Esophagus (tissue), 2 donors: ENCODE results near the gene PDE11A. TPM values are rescaled to one million over a fixed set of nuclear protein-coding genes. Genes with fewer than 3 reads are reported as not detected.

Source experiments
- H3K27ac ChIP-seq, 2 donors: one replicate each; pipeline ENCODE4 v1.5.1; 2013; ENCODE audit warnings: low read depth in 2 of 2, mild to moderate bottlenecking in 2 of 2, inconsistent platforms in 1 of 2, low read length in 1 of 2, moderate library complexity in 1 of 2
- H3K27me3 ChIP-seq, 2 donors: one replicate each; pipeline ENCODE4 v1.6.1; 2013; ENCODE audit warnings: low read length in 2 of 2, control low read depth in 1 of 2, mild to moderate bottlenecking in 1 of 2; ENCODE audit not compliant: insufficient read depth in 2 of 2, control insufficient read depth in 1 of 2
- H3K36me3 ChIP-seq, 2 donors: one replicate each; pipeline ENCODE4 v1.6.1; 2013; ENCODE audit warnings: low read length in 1 of 2; ENCODE audit not compliant: control insufficient read depth in 2 of 2, insufficient read depth in 2 of 2
- H3K4me1 ChIP-seq, 2 donors: one replicate each; pipeline ENCODE4 v1.6.1; 2013; ENCODE audit warnings: low read length in 1 of 2; ENCODE audit not compliant: control insufficient read depth in 2 of 2, insufficient read depth in 2 of 2
- H3K4me3 ChIP-seq, 2 donors: one replicate each; pipeline ENCODE4 v1.5.1; 2013; ENCODE audit warnings: low read length in 2 of 2, mild to moderate bottlenecking in 2 of 2, low read depth in 1 of 2, moderate library complexity in 1 of 2
- H3K9me3 ChIP-seq, 2 donors: one replicate each; pipeline ENCODE4 v1.6.1; 2013; ENCODE audit warnings: mild to moderate bottlenecking in 2 of 2, low read depth in 1 of 2, low read length in 1 of 2, moderate library complexity in 1 of 2; ENCODE audit not compliant: control insufficient read depth in 2 of 2, insufficient read depth in 1 of 2
- WGBS, 2 donors: extraction: QIAGEN DNeasy Blood & Tissue Kit; methylation state at CpG; one replicate each; pipeline ENCODE4 v1.1.7; 2013; 5-methylcytosine and 5-hydroxymethylcytosine counted together
- polyA plus RNA-seq, 2 donors: library from polyadenylated mRNA; stranded (reverse); fragments of 200-250 nt; gene quantifications; one replicate each; pipeline ENCODE4 v1.2.3, GENCODE V29; 2013
- donor health status: healthy with polysubstance abuse.
- donor health status: Bipolar disorder and iron deficiency.

The PDE11A gene
- polyA plus RNA-seq, 2 donors, result not detected

DNA sequence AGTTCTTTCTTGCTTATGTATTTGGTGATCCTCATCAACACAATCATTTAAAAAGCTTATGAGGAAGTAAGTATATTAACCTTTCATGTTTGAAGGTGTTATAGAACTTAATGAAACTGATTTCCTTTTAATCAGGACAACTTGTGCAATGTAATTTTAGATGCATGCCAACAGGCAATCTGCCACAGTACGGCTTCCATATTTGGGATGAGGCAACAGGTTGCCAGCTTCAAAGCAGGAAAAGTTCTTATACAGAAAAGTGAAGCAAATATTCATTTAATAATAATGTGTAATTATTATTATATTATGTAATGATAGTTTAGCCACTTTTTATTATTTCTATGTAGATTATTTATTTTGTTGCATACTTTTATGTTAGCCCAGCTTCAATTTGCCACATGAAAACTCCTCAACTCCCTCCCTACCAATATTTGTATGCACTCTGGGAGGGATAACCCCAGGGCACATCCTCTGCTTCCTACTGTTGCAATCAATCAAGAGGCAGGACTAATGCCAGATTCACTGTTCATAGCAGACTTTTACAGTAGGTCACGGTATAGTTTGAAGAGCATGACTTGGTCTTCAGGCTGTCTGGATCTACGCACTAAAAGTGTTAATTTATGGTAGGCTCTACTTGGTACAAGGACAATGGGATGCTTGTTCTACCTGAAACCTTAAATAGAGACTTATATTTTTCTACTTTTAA is 402.8 kb downstream of the PDE11A start:
- H3K4me3 ChIP-seq, result no peak overlapping the region
- H3K27ac ChIP-seq, result no peak overlapping the region
- WGBS, 2 donors, result 45 to 61% methylated on average over 3 of the region's 3 CpGs
- no peaks in the 10 kb centered on the region for H3K9me3 ChIP-seq
- H3K36me3 ChIP-seq, result no peaks in the 10 kb centered on the region
- H3K27me3 ChIP-seq, result peaks cover 0 to 2% of the 10 kb centered on the region in 2 donors
- no peaks in the 10 kb centered on the region for H3K4me1 ChIP-seq

DNA sequence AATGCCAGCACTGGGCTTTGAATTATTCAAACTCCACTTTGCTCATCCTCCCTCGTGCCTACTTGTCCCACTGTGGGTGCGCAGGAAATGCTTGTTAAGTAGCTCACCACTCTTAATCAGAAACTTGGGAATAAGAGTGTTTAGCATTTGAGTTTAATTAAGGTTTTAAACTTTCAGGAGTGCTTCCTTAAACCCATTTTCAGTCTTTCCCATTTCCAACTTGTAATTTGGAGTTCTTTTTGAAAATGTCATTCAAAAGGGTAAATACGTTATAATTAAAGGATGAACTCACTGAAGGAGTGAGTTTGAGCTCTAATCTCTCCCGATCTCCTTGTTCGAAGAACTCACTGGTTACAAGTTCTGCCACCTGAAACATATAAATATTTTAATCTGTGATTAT is 403.4 kb downstream of the PDE11A start:
- Histone ChIP-seq H3K4me1 (no peaks in the 10 kb centered on the region), H3K9me3 (no peaks in the 10 kb centered on the region), H3K4me3 (no peak overlapping the region), H3K27me3 (peaks cover 0 to 2% of the 10 kb centered on the region in 2 donors), H3K27ac (no peak overlapping the region), H3K36me3 (no peaks in the 10 kb centered on the region)
- 87 to 91% methylated on average over 5 of the region's 5 CpGs for WGBS, 2 donors

DNA sequence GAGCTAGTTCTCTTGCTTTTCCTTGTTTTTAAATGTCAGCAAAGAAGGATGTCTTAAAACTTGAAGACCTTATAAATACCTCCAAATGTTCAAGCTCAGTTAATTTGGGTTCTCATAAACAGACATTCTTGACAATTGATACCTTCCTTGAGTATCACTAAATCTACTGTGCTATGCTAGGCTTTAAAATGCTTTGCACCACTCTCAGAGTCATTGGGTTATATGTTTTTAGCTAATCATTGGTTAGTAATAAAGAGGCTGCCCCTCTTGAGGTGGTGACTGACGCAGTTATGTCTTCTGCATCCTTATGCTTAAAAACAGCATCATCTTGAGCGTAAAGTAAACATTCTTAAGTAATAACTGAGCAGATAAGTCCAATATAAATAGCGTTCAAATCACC is 404.0 kb downstream of the PDE11A start:
- no peaks in the 10 kb centered on the region for H3K9me3 ChIP-seq
- H3K36me3 ChIP-seq, result no peaks in the 10 kb centered on the region
- 91 to 93% methylated on average over 3 of the region's 3 CpGs for WGBS, 2 donors
- no peak overlapping the region for H3K4me3 ChIP-seq
- H3K27ac ChIP-seq, result no peak overlapping the region
- peaks cover 0 to 2% of the 10 kb centered on the region in 2 donors for H3K27me3 ChIP-seq
- no peaks in the 10 kb centered on the region for H3K4me1 ChIP-seq

DNA sequence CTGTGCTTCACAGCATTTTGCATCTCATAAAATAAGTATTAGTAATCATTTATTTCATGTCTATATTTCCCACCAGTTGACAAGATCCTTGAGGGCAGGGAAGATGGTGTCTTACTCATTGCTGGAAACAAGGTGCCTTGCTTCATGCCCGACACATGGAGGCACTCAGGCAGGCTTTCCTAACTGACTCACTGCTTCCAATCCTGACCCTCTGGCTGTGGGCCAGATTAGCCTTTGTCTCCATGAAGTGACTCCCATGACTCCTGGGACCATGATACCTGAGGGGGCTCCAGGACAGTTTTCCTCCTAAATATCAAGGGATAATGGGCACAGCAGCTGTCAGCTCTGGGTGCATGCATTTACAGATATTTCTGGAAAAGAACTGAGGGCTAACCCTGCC is 405.0 kb downstream of the PDE11A start:
- no peaks in the 10 kb centered on the region for H3K9me3 ChIP-seq
- no peak overlapping the region for H3K27ac ChIP-seq
- H3K4me3 ChIP-seq, result no peak overlapping the region
- 0% methylated on average over 1 of the region's 1 CpG for WGBS, 2 donors
- H3K27me3 ChIP-seq, result peaks cover 0 to 2% of the 10 kb centered on the region in 2 donors
- H3K36me3 ChIP-seq, result no peaks in the 10 kb centered on the region
- no peaks in the 10 kb centered on the region for H3K4me1 ChIP-seq

DNA sequence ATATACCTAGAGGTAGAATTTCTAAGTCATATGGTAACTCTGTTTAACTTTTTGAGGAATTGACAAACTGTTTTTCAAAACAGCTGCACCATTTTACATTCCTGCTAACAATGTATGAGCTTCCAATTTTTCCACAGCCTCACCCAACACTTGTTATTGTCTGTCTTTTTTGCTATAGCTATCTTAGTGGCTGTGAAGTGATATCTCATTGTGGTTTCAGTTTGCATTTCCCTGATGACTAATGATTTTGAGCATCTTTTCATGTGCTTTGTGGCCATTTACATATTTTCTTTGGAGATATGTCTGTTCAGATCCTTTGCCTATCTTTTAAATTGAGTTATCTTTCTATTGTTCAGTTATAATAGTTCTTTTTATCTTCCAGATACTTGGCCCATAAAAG is 406.2 kb downstream of the PDE11A start:
- Histone ChIP-seq H3K27ac (no peak overlapping the region), H3K4me3 (no peak overlapping the region), H3K36me3 (no peaks in the 10 kb centered on the region), H3K4me1 (no peaks in the 10 kb centered on the region), H3K27me3 (peaks cover 0 to 2% of the 10 kb centered on the region in 2 donors), H3K9me3 (no peaks in the 10 kb centered on the region)

DNA sequence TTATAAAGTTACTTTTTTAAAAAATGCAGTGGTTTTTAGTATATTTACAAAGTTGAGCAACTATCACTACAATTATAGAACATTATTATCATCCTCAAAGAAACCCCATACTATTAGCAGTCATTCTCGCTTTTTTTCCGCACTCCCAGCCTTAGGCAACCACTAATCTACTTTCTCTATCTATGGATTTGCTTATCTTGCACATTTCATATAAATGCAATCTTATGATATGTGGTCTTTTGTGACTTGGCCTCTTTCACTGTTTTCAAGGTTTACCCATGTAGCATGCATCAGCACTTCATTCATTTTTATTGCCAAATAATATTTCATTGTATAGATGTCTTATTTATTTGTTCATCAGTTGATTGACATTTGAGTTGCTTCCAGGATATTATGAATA is 406.6 kb downstream of the PDE11A start:
- H3K27me3 ChIP-seq, result peaks cover 0 to 2% of the 10 kb centered on the region in 2 donors
- H3K27ac ChIP-seq, result no peak overlapping the region
- WGBS, 2 donors, result 48% methylated on average over 2 of the region's 2 CpGs
- H3K4me1 ChIP-seq, result no peaks in the 10 kb centered on the region
- H3K36me3 ChIP-seq, result no peaks in the 10 kb centered on the region
- H3K9me3 ChIP-seq, result no peaks in the 10 kb centered on the region
- H3K4me3 ChIP-seq, result no peak overlapping the region

DNA sequence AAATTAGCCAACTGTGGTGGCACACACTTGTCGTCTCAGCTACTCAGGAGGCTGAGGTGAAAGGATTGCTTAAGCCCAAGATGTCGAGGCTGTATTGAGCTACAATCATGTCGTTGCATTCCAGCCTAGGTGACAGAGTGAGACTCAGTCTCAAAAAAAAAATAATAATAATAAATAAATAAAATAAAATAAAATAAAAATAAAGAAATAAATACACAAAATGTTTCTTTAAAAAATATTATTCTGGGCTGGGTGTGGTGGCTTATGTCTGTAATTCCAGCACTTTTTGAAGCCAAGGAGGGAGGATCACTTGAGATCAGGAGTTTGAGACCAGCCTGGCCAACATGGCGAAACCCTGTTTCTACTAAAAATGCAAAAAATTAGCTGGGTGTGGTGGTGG is 407.2 kb downstream of the PDE11A start:
- H3K27ac ChIP-seq, result no peak overlapping the region
- 68 to 70% methylated on average over 4 of the region's 4 CpGs for WGBS, 2 donors
- H3K4me3 ChIP-seq, result no peak overlapping the region
- peaks cover 0 to 2% of the 10 kb centered on the region in 2 donors for H3K27me3 ChIP-seq
- H3K36me3 ChIP-seq, result no peaks in the 10 kb centered on the region
- H3K4me1 ChIP-seq, result no peaks in the 10 kb centered on the region
- no peaks in the 10 kb centered on the region for H3K9me3 ChIP-seq

DNA sequence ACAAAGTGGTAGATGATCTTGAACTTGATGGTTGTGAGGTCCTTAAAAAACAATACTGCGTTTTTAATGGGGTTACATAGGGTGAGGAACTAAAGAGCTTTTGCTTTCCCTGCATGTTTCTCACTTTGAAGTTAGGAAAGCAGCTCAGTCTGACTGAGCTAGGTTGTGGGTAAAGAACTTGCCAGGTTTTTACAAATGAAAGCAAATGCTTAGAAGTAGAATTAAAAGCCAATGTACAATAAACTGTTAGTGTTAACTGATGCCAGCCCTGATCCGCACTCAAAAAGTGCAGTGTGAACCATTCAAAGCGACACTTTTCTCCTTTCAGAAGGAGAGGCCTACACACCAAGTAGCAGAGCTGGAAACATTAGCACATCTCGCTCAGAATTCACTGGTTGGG is 409.7 kb downstream of the PDE11A start:
- Histone ChIP-seq H3K27me3 (peaks cover 0 to 2% of the 10 kb centered on the region in 2 donors), H3K4me1 (no peaks in the 10 kb centered on the region), H3K4me3 (no peak overlapping the region), H3K9me3 (no peaks in the 10 kb centered on the region), H3K27ac (no peak overlapping the region), H3K36me3 (no peaks in the 10 kb centered on the region)
- WGBS, 2 donors, result 61 to 62% methylated on average over 4 of the region's 4 CpGs

DNA sequence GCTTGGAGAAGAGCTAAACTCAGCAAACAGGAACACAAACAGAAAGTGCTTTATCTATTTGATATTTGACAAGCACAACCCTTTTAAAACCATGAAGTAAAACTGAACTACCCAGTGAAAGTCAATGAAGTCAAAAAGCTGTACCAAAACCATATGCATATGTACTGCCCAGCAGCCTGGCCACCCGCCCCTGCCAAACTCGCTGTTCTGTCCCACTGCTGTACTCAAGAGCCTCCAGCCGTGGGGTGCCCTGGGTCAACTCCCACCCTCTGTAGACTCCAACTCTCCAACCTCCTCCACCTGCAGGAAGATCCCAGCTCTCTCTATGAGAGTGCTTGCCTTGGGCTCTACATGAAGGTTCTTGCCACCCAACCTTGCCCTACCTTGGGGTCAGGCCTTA is 411.8 kb downstream of the PDE11A start:
- WGBS, 2 donors, result 57 to 62% methylated on average over 3 of the region's 3 CpGs
- no peak overlapping the region for H3K27ac ChIP-seq
- no peak overlapping the region for H3K4me3 ChIP-seq

DNA sequence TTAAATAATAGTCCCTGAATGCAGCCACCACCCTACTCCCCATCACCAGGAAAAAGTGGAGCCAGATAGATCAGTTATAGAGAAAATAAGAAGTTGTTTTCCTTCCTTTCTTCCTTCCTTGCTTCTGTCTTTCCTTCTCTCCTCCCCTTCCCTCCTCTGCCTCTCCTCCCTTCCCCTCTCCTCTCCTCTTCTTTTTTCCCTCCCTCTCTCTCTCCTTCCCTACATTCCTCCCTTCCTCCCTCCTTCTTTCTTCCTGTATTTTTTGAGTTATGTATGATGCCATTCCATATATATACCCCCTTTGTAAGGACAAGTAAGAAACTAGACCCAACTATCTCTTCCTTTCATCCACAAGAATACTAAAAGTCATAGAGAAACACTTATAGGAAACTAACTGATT is 414.3 kb downstream of the PDE11A start:
- no peaks in the 10 kb centered on the region for H3K27me3 ChIP-seq
- H3K36me3 ChIP-seq, result no peaks in the 10 kb centered on the region
- H3K9me3 ChIP-seq, result no peaks in the 10 kb centered on the region
- no peak overlapping the region for H3K4me3 ChIP-seq
- no peaks in the 10 kb centered on the region for H3K4me1 ChIP-seq
- no peak overlapping the region for H3K27ac ChIP-seq

More for the DNA sequence above, 411.8 kb downstream of the PDE11A start:
- H3K27me3 ChIP-seq, result no peaks in the 10 kb centered on the region
- H3K36me3 ChIP-seq, result no peaks in the 10 kb centered on the region
- H3K4me1 ChIP-seq, result no peaks in the 10 kb centered on the region
- no peaks in the 10 kb centered on the region for H3K9me3 ChIP-seq
